ENCODE measurements around the gene ENTPD8. TPM values are rescaled to one million over a fixed set of nuclear protein-coding genes. Genes with fewer than 3 reads are reported as not detected.

The ENTPD8 gene
- total and polyA plus RNA-seq, 2 of the 13 experiments (the other 11 are each of a cell fraction or from before 2014, with no cell fraction given): 0.26 to 0.44 TPM

DNA sequence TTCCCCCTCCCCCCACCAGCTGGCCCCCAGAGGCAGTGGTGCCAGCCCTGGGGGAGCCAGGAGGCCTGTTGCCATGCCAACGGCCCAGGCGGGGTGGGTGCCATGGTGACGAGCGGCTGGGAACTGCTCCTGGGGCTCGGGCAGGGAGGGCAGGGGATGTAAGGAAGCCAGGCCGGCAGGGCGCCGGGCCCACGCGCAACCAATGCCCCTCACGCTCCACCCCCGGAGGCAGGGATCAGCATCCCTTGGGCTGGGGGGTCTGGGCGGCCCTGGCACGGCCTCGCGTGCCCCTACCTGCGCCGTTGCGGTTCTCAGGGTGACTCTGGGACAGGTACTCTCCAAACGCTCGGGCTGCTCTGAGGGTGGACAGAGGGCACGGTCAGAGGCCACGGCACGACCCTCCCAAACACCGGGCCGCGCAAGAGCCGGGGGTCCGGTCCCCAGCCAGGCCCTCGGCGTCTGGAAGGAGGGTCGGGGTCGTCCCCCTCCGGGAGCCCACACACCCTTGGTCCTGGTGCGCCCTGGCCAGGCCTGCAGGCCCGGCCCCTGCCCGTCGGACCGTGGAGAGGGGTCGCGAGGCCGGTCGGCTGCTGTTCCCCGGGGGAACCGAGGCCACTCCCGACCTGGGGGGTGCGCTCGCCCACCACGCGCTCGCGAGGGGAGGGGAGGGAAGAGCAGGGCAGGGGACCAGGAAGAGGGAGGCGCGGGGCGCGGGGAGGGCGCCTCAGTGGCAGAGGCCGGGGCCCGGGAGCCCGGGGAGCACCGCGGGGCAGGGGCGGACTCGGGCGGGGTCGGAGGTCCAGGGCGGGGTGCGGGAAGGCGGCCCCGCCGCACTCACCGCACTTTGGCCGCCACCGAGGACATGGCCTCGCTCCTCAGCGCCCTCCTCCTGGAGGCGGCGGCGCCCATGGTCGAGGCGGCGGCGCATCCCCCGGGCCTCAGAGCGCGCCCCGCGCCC, 17.3 kb upstream of the ENTPD8 start (continued):
- TF ChIP-seq CENPX (CRISPR knock-in tag; IDR thresholded peaks at IDR 0.05) (no peak), RFX1 (IDR thresholded peaks at IDR 0.05) (peak; percentile 76), RFX3 (CRISPR knock-in tag; IDR thresholded peaks at IDR 0.05) (peak; percentile 77), HNRNPH1 (optimal IDR thresholded peaks at IDR 0.05; ENCODE audit: low read depth, low read length) (no peak), ZNF136 (CRISPR knock-in tag; IDR thresholded peaks at IDR 0.05; ENCODE audit: low read depth) (no peak), MTA1 (CRISPR knock-in tag; IDR thresholded peaks at IDR 0.05; ENCODE audit: borderline replicate concordance) (no peak), ZNF333 (CRISPR knock-in tag; IDR thresholded peaks at IDR 0.05; ENCODE audit: borderline replicate concordance) (0 out of 2 replicates have a peak, but pooled peaks have one; percentile 17), ZNF850 (CRISPR knock-in tag; conservative IDR thresholded peaks at IDR 0.05) (0 out of 2 replicates have a peak, but pooled peaks have one; percentile 17), ZKSCAN1 (IDR thresholded peaks at IDR 0.05; ENCODE audit: low read length) (no peak), NFE2L2 (IDR thresholded peaks at IDR 0.05; ENCODE audit: low read length) (no peak), ZNF709 (CRISPR knock-in tag; IDR thresholded peaks at IDR 0.05) (peak; percentile 54; the same call in 1 of the 2 replicates), ARID2 (CRISPR knock-in tag; IDR thresholded peaks at IDR 0.05; ENCODE audit: borderline replicate concordance) (no peak), ZFY (CRISPR knock-in tag; IDR thresholded peaks at IDR 0.05) (peak; percentile 43; the same call in 1 of the 2 replicates), HHEX (CRISPR knock-in tag; IDR thresholded peaks at IDR 0.05) (no peak), ZNF256 (CRISPR knock-in tag; conservative IDR thresholded peaks at IDR 0.05) (no peak)
- TF ChIP-seq, protein P1, sequence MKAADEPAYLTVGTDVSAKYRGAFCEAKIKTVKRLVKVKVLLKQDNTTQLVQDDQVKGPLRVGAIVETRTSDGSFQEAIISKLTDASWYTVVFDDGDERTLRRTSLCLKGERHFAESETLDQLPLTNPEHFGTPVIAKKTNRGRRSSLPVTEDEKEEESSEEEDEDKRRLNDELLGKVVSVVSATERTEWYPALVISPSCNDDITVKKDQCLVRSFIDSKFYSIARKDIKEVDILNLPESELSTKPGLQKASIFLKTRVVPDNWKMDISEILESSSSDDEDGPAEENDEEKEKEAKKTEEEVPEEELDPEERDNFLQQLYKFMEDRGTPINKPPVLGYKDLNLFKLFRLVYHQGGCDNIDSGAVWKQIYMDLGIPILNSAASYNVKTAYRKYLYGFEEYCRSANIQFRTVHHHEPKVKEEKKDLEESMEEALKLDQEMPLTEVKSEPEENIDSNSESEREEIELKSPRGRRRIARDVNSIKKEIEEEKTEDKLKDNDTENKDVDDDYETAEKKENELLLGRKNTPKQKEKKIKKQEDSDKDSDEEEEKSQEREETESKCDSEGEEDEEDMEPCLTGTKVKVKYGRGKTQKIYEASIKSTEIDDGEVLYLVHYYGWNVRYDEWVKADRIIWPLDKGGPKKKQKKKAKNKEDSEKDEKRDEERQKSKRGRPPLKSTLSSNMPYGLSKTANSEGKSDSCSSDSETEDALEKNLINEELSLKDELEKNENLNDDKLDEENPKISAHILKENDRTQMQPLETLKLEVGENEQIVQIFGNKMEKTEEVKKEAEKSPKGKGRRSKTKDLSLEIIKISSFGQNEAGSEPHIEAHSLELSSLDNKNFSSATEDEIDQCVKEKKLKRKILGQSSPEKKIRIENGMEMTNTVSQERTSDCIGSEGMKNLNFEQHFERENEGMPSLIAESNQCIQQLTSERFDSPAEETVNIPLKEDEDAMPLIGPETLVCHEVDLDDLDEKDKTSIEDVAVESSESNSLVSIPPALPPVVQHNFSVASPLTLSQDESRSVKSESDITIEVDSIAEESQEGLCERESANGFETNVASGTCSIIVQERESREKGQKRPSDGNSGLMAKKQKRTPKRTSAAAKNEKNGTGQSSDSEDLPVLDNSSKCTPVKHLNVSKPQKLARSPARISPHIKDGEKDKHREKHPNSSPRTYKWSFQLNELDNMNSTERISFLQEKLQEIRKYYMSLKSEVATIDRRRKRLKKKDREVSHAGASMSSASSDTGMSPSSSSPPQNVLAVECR (CRISPR knock-in tag; IDR thresholded peaks at IDR 0.05; ENCODE audit: borderline replicate concordance): peak; percentile 54; the same call in 1 of the 2 replicates
- TF ChIP-seq, protein P2, sequence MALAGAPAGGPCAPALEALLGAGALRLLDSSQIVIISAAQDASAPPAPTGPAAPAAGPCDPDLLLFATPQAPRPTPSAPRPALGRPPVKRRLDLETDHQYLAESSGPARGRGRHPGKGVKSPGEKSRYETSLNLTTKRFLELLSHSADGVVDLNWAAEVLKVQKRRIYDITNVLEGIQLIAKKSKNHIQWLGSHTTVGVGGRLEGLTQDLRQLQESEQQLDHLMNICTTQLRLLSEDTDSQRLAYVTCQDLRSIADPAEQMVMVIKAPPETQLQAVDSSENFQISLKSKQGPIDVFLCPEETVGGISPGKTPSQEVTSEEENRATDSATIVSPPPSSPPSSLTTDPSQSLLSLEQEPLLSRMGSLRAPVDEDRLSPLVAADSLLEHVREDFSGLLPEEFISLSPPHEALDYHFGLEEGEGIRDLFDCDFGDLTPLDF (CRISPR knock-in tag; IDR thresholded peaks at IDR 0.05): no peak
- TF ChIP-seq, protein P3, sequence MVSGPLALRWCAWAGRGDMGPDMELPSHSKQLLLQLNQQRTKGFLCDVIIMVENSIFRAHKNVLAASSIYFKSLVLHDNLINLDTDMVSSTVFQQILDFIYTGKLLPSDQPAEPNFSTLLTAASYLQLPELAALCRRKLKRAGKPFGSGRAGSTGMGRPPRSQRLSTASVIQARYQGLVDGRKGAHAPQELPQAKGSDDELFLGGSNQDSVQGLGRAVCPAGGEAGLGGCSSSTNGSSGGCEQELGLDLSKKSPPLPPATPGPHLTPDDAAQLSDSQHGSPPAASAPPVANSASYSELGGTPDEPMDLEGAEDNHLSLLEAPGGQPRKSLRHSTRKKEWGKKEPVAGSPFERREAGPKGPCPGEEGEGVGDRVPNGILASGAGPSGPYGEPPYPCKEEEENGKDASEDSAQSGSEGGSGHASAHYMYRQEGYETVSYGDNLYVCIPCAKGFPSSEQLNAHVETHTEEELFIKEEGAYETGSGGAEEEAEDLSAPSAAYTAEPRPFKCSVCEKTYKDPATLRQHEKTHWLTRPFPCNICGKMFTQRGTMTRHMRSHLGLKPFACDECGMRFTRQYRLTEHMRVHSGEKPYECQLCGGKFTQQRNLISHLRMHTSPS (CRISPR knock-in tag; IDR thresholded peaks at IDR 0.05; ENCODE audit: low read depth): 0 out of 2 replicates have a peak, but pooled peaks have one; percentile 48
- TF ChIP-seq, protein P4, sequence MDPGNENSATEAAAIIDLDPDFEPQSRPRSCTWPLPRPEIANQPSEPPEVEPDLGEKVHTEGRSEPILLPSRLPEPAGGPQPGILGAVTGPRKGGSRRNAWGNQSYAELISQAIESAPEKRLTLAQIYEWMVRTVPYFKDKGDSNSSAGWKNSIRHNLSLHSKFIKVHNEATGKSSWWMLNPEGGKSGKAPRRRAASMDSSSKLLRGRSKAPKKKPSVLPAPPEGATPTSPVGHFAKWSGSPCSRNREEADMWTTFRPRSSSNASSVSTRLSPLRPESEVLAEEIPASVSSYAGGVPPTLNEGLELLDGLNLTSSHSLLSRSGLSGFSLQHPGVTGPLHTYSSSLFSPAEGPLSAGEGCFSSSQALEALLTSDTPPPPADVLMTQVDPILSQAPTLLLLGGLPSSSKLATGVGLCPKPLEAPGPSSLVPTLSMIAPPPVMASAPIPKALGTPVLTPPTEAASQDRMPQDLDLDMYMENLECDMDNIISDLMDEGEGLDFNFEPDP (CRISPR knock-in tag; conservative IDR thresholded peaks at IDR 0.05): no peak
